ENCODE results near the gene CROCC2. TPM values are rescaled to one million over a fixed set of nuclear protein-coding genes. Genes with fewer than 3 reads are reported as not detected.

The CROCC2 gene
- total and polyA plus RNA-seq, 10 of the 15 experiments (the other 5 are each of a cell fraction or from before 2014, with no cell fraction given), result not detected

DNA sequence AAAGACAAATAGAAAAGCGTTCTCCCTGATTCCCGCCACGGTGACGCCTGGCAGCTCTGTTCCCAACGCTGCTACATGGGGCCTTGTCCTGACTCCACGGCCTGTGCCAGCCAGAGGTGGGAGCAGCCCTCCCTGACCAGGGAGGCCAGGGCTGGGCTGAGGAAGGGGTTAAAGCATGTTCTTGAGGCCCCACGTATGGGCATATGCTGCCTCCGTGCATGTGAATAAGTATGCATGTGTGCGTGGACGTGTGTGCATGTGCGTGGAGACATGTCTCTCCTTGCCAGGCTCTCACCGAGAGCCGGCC lies 90.7 kb downstream of the CROCC2 start:
- TF ChIP-seq, protein P1, sequence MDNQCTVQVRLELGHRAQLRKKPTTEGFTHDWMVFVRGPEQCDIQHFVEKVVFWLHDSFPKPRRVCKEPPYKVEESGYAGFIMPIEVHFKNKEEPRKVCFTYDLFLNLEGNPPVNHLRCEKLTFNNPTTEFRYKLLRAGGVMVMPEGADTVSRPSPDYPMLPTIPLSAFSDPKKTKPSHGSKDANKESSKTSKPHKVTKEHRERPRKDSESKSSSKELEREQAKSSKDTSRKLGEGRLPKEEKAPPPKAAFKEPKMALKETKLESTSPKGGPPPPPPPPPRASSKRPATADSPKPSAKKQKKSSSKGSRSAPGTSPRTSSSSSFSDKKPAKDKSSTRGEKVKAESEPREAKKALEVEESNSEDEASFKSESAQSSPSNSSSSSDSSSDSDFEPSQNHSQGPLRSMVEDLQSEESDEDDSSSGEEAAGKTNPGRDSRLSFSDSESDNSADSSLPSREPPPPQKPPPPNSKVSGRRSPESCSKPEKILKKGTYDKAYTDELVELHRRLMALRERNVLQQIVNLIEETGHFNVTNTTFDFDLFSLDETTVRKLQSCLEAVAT (IDR thresholded peaks at IDR 0.05), result no peak
- no peak for TF ChIP-seq SIX5 (IDR thresholded peaks at IDR 0.05; ENCODE audit: low read depth, low read length, severe bottlenecking)
- TF ChIP-seq MTA2 (IDR thresholded peaks at IDR 0.05; ENCODE audit: low read depth), result no peak
- TF ChIP-seq CHD2 (IDR thresholded peaks at IDR 0.05; ENCODE audit: borderline replicate concordance, low read depth, low read length), result no peak
- TF ChIP-seq TAF1 (IDR thresholded peaks at IDR 0.05; ENCODE audit: borderline replicate concordance, low read depth, low read length), result no peak
- TF ChIP-seq SRF (IDR thresholded peaks at IDR 0.05; ENCODE audit: low read depth in 2 of 2, low read length in 2 of 2), result no peak
- TF ChIP-seq POLR2A (IDR thresholded peaks at IDR 0.05; ENCODE audit: low read depth, low read length), result no peak
- no peak for TF ChIP-seq MXI1 (IDR thresholded peaks at IDR 0.05; ENCODE audit: low read depth, low read length)
- TF ChIP-seq PML (IDR thresholded peaks at IDR 0.05; ENCODE audit: low read length), result no peak
- no peak for TF ChIP-seq ETV6 (conservative IDR thresholded peaks at IDR 0.05 in 1 of 2, IDR thresholded peaks at IDR 0.05 in 1 of 2; ENCODE audit: borderline replicate concordance in 1 of 2, low read depth in 1 of 2)
- TF ChIP-seq ASH2L (IDR thresholded peaks at IDR 0.05; ENCODE audit: borderline replicate concordance, low read depth), result no peak
- TF ChIP-seq IKZF2 (IDR thresholded peaks at IDR 0.05), result no peak
- TF ChIP-seq, protein P2, sequence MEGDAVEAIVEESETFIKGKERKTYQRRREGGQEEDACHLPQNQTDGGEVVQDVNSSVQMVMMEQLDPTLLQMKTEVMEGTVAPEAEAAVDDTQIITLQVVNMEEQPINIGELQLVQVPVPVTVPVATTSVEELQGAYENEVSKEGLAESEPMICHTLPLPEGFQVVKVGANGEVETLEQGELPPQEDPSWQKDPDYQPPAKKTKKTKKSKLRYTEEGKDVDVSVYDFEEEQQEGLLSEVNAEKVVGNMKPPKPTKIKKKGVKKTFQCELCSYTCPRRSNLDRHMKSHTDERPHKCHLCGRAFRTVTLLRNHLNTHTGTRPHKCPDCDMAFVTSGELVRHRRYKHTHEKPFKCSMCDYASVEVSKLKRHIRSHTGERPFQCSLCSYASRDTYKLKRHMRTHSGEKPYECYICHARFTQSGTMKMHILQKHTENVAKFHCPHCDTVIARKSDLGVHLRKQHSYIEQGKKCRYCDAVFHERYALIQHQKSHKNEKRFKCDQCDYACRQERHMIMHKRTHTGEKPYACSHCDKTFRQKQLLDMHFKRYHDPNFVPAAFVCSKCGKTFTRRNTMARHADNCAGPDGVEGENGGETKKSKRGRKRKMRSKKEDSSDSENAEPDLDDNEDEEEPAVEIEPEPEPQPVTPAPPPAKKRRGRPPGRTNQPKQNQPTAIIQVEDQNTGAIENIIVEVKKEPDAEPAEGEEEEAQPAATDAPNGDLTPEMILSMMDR (IDR thresholded peaks at IDR 0.05 in 2 of 3, conservative IDR thresholded peaks at IDR 0.05 in 1 of 3; ENCODE audit: control insufficient read depth in 2 of 3, extremely low read depth in 1 of 3, insufficient read depth in 1 of 3, low read depth in 3 of 3, low read length in 3 of 3), result no peak
- no peak for TF ChIP-seq TARDBP (IDR thresholded peaks at IDR 0.05; ENCODE audit: borderline replicate concordance)
- no peak for TF ChIP-seq CBX5 (IDR thresholded peaks at IDR 0.05; ENCODE audit: low read depth)
- no peak for ATAC-seq
- H2AFZ ChIP-seq (ENCODE audit: control insufficient read depth, low read depth, low read length), result no peak overlapping the region
- no peak overlapping the region for H3K27ac ChIP-seq (ENCODE audit: control insufficient read depth, insufficient read depth)
- 77% methylated on average over 13 of the region's 13 CpGs for WGBS (ENCODE audit: insufficient coverage, insufficient replicate concordance, low lambda C conversion rate, missing lambda C conversion rate)
- CTCF ChIA-PET, result no interaction called here
- no peak for FAIRE-seq
- H3K4me1 ChIP-seq (ENCODE audit: control insufficient read depth, insufficient read depth, low read length), result no peaks in the 10 kb centered on the region
- no peak overlapping the region for H3K9ac ChIP-seq (ENCODE audit: control insufficient read depth, insufficient read depth, low read length)
- POLR2A ChIA-PET, result no interaction called here
- H3K36me3 ChIP-seq (ENCODE audit: control insufficient read depth in 2 of 2, insufficient read depth in 2 of 2, low read length in 1 of 2), result no peaks in the 10 kb centered on the region
- no peak overlapping the region for H3K4me2 ChIP-seq (ENCODE audit: control insufficient read depth, insufficient read depth)
- H3K9me3 ChIP-seq (replicated peaks; ENCODE audit: control insufficient read depth, insufficient read depth, low read length), result no peaks in the 10 kb centered on the region; the same call in 2 of the 3 replicates
- no peaks in the 10 kb centered on the region for H4K20me1 ChIP-seq (ENCODE audit: control insufficient read depth, insufficient read depth)
- intact Hi-C loops (cut with micrococcal nuclease; ENCODE audit: unreplicated experiment) (no loop called here), in situ Hi-C loops (cut with MboI) (no loop called here)
- no peaks in the 10 kb centered on the region for H3K79me2 ChIP-seq (ENCODE audit: control insufficient read depth, insufficient read depth, low read length)
- peaks cover 1 to 7% of the 10 kb centered on the region in 2 experiments; a peak in 3 of 4 replicates for H3K27me3 ChIP-seq (replicated peaks in 1 of 2; ENCODE audit: control insufficient read depth in 2 of 2, insufficient read depth in 2 of 2, low read length in 1 of 2)
- no peak for DNase-seq (ENCODE audit: low read depth, low spot score)
- RAD21 ChIA-PET (ENCODE audit: unreplicated experiment), result no interaction called here
- no TSS peak for BruUV-seq (replicated peaks)
- H3K4me3 ChIP-seq, result no peak overlapping the region
- SMC1A ChIA-PET (ENCODE audit: uncharacterized antibody, unreplicated experiment), result no interaction called here

All from GM12878 (cell line).